ENCODE results near the gene MTM1.

DNA sequence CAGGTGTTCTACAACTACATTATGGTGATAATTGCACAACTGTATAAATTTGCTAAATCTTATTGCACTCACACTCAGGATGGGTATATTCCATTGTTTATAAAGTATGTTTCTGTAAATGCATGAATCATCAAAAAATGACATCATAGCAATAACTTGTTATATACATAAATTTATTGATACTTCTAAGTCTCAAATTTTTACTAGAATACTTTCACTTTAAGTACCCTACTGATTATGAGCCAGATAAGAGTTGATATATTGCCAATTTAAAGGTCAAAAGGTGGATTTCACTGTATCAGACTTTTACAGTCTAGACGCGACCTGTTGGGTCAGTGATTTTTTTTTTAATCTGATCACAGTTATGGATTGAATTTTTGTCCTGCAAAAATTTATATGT is 87.4 kb downstream of the MTM1 start:
- TF ChIP-seq, protein P1, sequence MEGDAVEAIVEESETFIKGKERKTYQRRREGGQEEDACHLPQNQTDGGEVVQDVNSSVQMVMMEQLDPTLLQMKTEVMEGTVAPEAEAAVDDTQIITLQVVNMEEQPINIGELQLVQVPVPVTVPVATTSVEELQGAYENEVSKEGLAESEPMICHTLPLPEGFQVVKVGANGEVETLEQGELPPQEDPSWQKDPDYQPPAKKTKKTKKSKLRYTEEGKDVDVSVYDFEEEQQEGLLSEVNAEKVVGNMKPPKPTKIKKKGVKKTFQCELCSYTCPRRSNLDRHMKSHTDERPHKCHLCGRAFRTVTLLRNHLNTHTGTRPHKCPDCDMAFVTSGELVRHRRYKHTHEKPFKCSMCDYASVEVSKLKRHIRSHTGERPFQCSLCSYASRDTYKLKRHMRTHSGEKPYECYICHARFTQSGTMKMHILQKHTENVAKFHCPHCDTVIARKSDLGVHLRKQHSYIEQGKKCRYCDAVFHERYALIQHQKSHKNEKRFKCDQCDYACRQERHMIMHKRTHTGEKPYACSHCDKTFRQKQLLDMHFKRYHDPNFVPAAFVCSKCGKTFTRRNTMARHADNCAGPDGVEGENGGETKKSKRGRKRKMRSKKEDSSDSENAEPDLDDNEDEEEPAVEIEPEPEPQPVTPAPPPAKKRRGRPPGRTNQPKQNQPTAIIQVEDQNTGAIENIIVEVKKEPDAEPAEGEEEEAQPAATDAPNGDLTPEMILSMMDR (IDR thresholded peaks at IDR 0.05), result no peak
- TF ChIP-seq POLR2A (IDR thresholded peaks at IDR 0.05), result no peak

All from gastroesophageal sphincter (tissue), 3 donors.